ENCODE results near the gene GMDS. TPM values are rescaled to one million over a fixed set of nuclear protein-coding genes. Genes with fewer than 3 reads are reported as not detected.

GMDS gene
- total RNA-seq, 1 donor from 2014 or later, result 27.0 TPM

DNA sequence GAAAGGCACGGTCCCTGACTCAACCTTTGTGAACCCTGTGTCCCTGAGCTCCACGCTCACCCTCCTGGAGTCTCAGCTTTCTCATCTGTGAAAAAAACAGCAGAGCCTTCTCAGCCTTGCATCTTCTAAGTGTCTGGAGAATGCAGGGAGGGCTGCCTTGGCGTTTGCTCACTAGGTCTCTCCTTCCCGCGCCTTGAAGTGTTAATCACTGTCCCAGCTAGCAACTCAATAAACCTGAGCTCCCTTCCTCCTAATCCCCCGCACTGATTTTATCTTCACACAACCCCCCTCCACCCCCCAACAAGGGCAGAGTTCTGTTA is 670.6 kb downstream of the GMDS start:
- no peaks in the 10 kb centered on the region for H3K36me3 ChIP-seq (ENCODE audit: control insufficient read depth, insufficient read depth, low read length)
- no peak for DNase-seq (ENCODE audit: low read depth)
- H3K4me3 ChIP-seq (ENCODE audit: low read depth, low read length), result no peak overlapping the region
- peaks cover 5% of the 10 kb centered on the region for H3K27me3 ChIP-seq (ENCODE audit: control insufficient read depth, insufficient read depth, low read length)
- TF ChIP-seq, protein P1, sequence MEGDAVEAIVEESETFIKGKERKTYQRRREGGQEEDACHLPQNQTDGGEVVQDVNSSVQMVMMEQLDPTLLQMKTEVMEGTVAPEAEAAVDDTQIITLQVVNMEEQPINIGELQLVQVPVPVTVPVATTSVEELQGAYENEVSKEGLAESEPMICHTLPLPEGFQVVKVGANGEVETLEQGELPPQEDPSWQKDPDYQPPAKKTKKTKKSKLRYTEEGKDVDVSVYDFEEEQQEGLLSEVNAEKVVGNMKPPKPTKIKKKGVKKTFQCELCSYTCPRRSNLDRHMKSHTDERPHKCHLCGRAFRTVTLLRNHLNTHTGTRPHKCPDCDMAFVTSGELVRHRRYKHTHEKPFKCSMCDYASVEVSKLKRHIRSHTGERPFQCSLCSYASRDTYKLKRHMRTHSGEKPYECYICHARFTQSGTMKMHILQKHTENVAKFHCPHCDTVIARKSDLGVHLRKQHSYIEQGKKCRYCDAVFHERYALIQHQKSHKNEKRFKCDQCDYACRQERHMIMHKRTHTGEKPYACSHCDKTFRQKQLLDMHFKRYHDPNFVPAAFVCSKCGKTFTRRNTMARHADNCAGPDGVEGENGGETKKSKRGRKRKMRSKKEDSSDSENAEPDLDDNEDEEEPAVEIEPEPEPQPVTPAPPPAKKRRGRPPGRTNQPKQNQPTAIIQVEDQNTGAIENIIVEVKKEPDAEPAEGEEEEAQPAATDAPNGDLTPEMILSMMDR (IDR thresholded peaks at IDR 0.05; ENCODE audit: insufficient read depth, low read length, poor library complexity, severe bottlenecking), result no peak

- TF ChIP-seq, protein P1 (IDR thresholded peaks at IDR 0.05; ENCODE audit: insufficient read depth, low read length, poor library complexity, severe bottlenecking), result no peak
- DNase-seq (ENCODE audit: low read depth), result no peak
- H3K36me3 ChIP-seq (ENCODE audit: control insufficient read depth, insufficient read depth, low read length), result no peaks in the 10 kb centered on the region
- no peak overlapping the region for H3K4me3 ChIP-seq (ENCODE audit: low read depth, low read length)
- H3K27me3 ChIP-seq (ENCODE audit: control insufficient read depth, insufficient read depth, low read length), result peaks cover 4% of the 10 kb centered on the region
Observed at GRCh38 chr6:1574083-1574761, 671.2 kb downstream of the GMDS start.

Measured in kidney epithelial cell (primary cell).